GM23338 (cell line): Measurements from ENCODE around the gene ZNF282.

Experiments
- CREB1 ChIP-seq: fragments of 250-450 bp; sonication (Bioruptor Pico); IDR thresholded peaks from 2 replicates; pipeline ENCODE4 v1.5.0; 2020; ENCODE audit warnings: low read depth, mild to moderate bottlenecking, moderate library complexity
- ETS1 ChIP-seq: IDR thresholded peaks from 2 replicates; pipeline ENCODE4 v1.6.1; 2016; ENCODE audit warnings: antibody characterized with exemption
- EZH2 ChIP-seq: fragments of 200-600 bp; sonication (generic); IDR thresholded peaks from one replicate; pipeline ENCODE4 v1.8.0; 2017; ENCODE audit warnings: antibody characterized with exemption, mild to moderate bottlenecking, low read depth; ENCODE audit not compliant: unreplicated experiment
- EZH2phosphoT487 ChIP-seq: fragments of 200-600 bp; sonication (generic); IDR thresholded peaks from one replicate; pipeline ENCODE4 v1.8.1; 2018; ENCODE audit warnings: antibody characterized with exemption; ENCODE audit not compliant: unreplicated experiment
- JUNB ChIP-seq: IDR thresholded peaks from one replicate; pipeline ENCODE4 v1.6.1; 2016; ENCODE audit warnings: antibody characterized with exemption; ENCODE audit not compliant: unreplicated experiment
- NANOG ChIP-seq: IDR thresholded peaks from 2 replicates; pipeline ENCODE4 v1.6.1; 2016; ENCODE audit warnings: antibody characterized with exemption, borderline replicate concordance
- POLR2AphosphoS5 ChIP-seq: IDR thresholded peaks from 2 replicates; pipeline ENCODE4 v1.6.1; 2016; ENCODE audit warnings: antibody characterized with exemption, low read depth
- REST ChIP-seq: IDR thresholded peaks from one replicate; pipeline ENCODE4 v1.6.1; 2018; ENCODE audit warnings: antibody characterized with exemption; ENCODE audit not compliant: unreplicated experiment
- STAT1 ChIP-seq: IDR thresholded peaks from one replicate; pipeline ENCODE4 v1.6.1; 2016; ENCODE audit warnings: antibody characterized with exemption; ENCODE audit not compliant: unreplicated experiment
- ZNF114 ChIP-seq: fragments of 250-450 bp; sonication (Bioruptor Pico); IDR thresholded peaks from 2 replicates; pipeline ENCODE4 v1.5.0; 2020; ENCODE audit warnings: mild to moderate bottlenecking, moderate library complexity
- ZNF331 ChIP-seq: fragments of 250-450 bp; sonication (Bioruptor Pico); IDR thresholded peaks from 2 replicates; pipeline ENCODE4 v1.5.0; 2020; ENCODE audit warnings: low read depth, mild to moderate bottlenecking, moderate library complexity
- ZNF462 ChIP-seq: fragments of 250-450 bp; sonication (Bioruptor Pico); IDR thresholded peaks from 2 replicates; pipeline ENCODE4 v1.5.0; 2020; ENCODE audit warnings: mild to moderate bottlenecking, moderate library complexity
- TF ChIP-seq, protein P1 (sequence below), 2 experiments: fragments of 200-600 bp in 1 of 2; sonication (generic) in 1 of 2; conservative IDR thresholded peaks; 2 replicates each; pipeline versions ENCODE4 v1.5.1 to v1.6.1; 2016 to 2017; ENCODE audit warnings: antibody characterized with exemption in 2 of 2, low read depth in 2 of 2, mild to moderate bottlenecking in 2 of 2, moderate library complexity in 1 of 2

DNA sequence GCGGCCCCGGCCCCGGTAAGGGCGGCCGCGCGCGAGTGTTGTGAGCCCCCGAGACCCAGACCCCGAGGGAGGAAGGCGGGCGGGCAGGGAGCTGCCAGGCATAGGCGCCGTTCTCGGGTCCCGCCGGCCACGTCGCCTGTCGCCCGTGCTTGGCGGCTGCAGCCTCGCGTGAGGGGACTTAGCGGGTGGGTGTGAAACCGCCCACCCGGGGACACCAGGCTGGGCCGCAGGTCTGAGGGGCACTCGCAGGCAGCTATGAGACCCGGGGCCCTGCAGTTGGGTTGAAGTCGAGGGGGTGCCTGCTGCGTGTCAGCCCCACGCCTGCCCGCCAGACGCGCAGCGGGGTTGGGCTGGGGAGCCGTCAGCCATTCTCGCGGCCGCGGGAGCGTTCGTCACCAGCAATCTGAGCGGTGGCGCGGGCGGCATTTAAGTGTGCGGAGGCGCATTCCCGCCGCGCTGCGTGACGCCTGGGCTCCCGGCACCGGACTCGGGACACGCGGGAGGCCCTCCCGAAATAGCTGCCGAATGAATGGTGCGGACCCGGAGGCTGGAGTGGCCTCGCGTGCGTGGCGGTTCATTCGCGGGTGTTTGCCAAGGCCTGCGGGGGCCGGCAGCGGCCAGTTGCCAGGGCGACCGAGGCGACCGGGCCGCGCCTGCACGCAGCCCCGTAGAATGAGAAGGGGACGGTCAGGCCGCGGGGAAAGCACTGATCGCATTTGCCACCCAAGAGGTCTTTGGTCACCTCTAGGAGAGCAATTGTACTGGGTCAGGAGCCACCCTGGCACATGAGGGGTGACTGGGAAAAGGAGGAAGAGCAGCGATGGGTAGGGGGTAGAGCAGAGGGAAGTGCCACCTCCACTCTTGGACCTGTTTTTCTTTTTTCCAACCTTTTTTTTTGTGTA lies 47.3 kb upstream of the ZNF282 start:
- TF ChIP-seq, protein P1, sequence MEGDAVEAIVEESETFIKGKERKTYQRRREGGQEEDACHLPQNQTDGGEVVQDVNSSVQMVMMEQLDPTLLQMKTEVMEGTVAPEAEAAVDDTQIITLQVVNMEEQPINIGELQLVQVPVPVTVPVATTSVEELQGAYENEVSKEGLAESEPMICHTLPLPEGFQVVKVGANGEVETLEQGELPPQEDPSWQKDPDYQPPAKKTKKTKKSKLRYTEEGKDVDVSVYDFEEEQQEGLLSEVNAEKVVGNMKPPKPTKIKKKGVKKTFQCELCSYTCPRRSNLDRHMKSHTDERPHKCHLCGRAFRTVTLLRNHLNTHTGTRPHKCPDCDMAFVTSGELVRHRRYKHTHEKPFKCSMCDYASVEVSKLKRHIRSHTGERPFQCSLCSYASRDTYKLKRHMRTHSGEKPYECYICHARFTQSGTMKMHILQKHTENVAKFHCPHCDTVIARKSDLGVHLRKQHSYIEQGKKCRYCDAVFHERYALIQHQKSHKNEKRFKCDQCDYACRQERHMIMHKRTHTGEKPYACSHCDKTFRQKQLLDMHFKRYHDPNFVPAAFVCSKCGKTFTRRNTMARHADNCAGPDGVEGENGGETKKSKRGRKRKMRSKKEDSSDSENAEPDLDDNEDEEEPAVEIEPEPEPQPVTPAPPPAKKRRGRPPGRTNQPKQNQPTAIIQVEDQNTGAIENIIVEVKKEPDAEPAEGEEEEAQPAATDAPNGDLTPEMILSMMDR (conservative IDR thresholded peaks at IDR 0.05; ENCODE audit: low read depth in 2 of 2), result no peak
- no peak for TF ChIP-seq REST
- no peak; the same call in none of the 2 replicates for TF ChIP-seq POLR2AphosphoS5
- TF ChIP-seq ZNF114 (CRISPR knock-in tag), result no peak
- TF ChIP-seq EZH2phosphoT487, result no peak
- TF ChIP-seq EZH2, result no peak
- no peak for TF ChIP-seq ZNF331 (CRISPR knock-in tag)
- TF ChIP-seq CREB1 (CRISPR knock-in tag), result no peak
- TF ChIP-seq ETS1, result no peak
- no peak for TF ChIP-seq NANOG
- no peak for TF ChIP-seq JUNB
- no peak for TF ChIP-seq ZNF462 (CRISPR knock-in tag)
- no peak for TF ChIP-seq STAT1
